ENCODE measurements around the gene ZNF277. TPM values are rescaled to one million over a fixed set of nuclear protein-coding genes. Genes with fewer than 3 reads are reported as not detected.

ZNF277 gene
- total RNA-seq, 1 experiment from 2014 or later: 13.1 TPM

GRCh38 chr7:112383671-112384417, 177.3 kb downstream of the ZNF277 start:
- peak; percentile 39 for DNase-seq
- H3K27me3 Mint-ChIP-seq (ENCODE audit: low read depth): no peaks in the 10 kb centered on the region; the same call in 1 of the 2 replicates
- no peaks in the 10 kb centered on the region for H3K9me3 Mint-ChIP-seq
- H3K4me1 ChIP-seq (ENCODE audit: insufficient read depth, low read length): no peaks in the 10 kb centered on the region
- H3K18ac ChIP-seq (ENCODE audit: insufficient read length, low read depth, low read length): no peak overlapping the region
- peaks cover 2 to 6% of the 10 kb centered on the region in 2 experiments for H3K4me1 Mint-ChIP-seq
- H3K14ac ChIP-seq (ENCODE audit: insufficient read depth, low read length): no peak overlapping the region
- no peak overlapping the region for H2BK20ac ChIP-seq (ENCODE audit: low read depth, low read length, poor library complexity, severe bottlenecking)
- H3K36me3 Mint-ChIP-seq (ENCODE audit: insufficient read depth in 1 of 3, low read depth in 3 of 3): no peaks in the 10 kb centered on the region
- H3K23ac ChIP-seq (ENCODE audit: insufficient read length, low read depth, low read length): no peak overlapping the region
- H3K27ac Mint-ChIP-seq: peak overlapping the region; percentile 29 to 75 (median 42); a peak in 5 of 7 replicates
- H2AFZ ChIP-seq (ENCODE audit: low read length): no peak overlapping the region
- no peaks in the 10 kb centered on the region for H3K9me3 ChIP-seq (ENCODE audit: control insufficient read depth, low read depth, low read length)
- no peak overlapping the region for H3K56ac ChIP-seq (ENCODE audit: insufficient read length, low read depth, low read length)
- H4K5ac ChIP-seq (ENCODE audit: insufficient read length, low read depth, low read length): no peak overlapping the region
- H3K23me2 ChIP-seq (ENCODE audit: insufficient read length, low read depth, low read length, poor library complexity, severe bottlenecking): no peaks in the 10 kb centered on the region
- no peak overlapping the region for H3K4me3 Mint-ChIP-seq
- H3K9ac ChIP-seq (ENCODE audit: extremely low read depth, insufficient read length, low read length): no peak overlapping the region
- H4K8ac ChIP-seq (replicated peaks; ENCODE audit: insufficient read length, low read depth, low read length): no peak overlapping the region
- TF ChIP-seq CTCF (conservative IDR thresholded peaks at IDR 0.05): peak; percentile 39; the same call in 2 of the 3 replicates
- H4K20me1 ChIP-seq (ENCODE audit: control insufficient read depth, insufficient read depth, insufficient read length): no peaks in the 10 kb centered on the region
- no peak overlapping the region for H2AK5ac ChIP-seq (ENCODE audit: insufficient read length, low read length)
- no CpG with 5 or more reads among the region's 11 CpGs for WGBS (ENCODE audit: extremely low coverage, insufficient read length, low lambda C conversion rate)
- H3K79me2 ChIP-seq (ENCODE audit: insufficient read depth, low read length): no peaks in the 10 kb centered on the region
- no peak overlapping the region for H3T11ph ChIP-seq (ENCODE audit: low read length)
- no peak overlapping the region for H3K4me2 ChIP-seq (ENCODE audit: insufficient read depth, insufficient read length, low read length)
- no peak overlapping the region for H2BK12ac ChIP-seq (ENCODE audit: insufficient read length, low read depth, low read length)
- no peak overlapping the region for H2BK15ac ChIP-seq (ENCODE audit: low read depth, low read length)
- H3K27me3 ChIP-seq (ENCODE audit: insufficient read depth, low read length): no peaks in the 10 kb centered on the region
- H2BK5ac ChIP-seq (ENCODE audit: insufficient read length, low read length): no peak overlapping the region
- H4K91ac ChIP-seq (ENCODE audit: insufficient read length, low read depth, low read length): no peak overlapping the region
- no peak overlapping the region for H3K4ac ChIP-seq (ENCODE audit: low read depth, low read length)
- no peak overlapping the region for H2BK120ac ChIP-seq (ENCODE audit: low read depth, low read length, poor library complexity, severe bottlenecking)
- no peaks in the 10 kb centered on the region for H3K79me1 ChIP-seq (ENCODE audit: insufficient read depth, low read depth, low read length, poor library complexity, severe bottlenecking)
- H3K27ac ChIP-seq (ENCODE audit: insufficient read length, low read depth, low read length): no peak overlapping the region

Data from H9 (cell line).